ENCODE data around the gene VILL.

The VILL gene

DNA sequence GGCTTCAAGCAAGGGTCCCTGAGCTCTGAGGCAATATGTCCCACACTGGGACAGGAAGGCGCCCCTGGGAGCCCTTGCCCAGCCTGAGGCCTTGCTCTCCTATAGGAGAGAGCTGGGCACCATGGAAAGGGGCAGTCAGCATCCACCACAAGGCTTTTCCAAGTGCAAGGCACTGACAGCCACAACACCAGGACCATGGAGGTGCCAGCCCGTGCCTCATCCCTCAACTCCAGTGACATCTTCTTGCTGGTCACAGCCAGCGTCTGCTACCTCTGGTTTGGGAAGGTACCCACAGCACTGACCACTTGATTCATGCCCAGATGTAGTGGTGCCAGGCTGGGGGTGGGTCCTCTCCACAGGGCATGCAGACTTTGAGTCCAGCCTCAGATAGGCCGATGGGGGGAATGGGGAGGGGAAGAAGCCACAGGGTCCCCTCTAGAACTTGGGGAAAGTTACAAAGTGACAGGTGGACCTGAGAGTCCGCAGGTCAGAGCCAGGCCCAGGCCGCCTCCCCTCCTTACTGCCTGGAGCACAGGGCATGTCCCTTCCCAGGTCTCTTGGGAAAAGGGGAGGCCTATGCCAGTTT, 11.8 kb downstream of the VILL start:
- no peak for DNase-seq

DNA sequence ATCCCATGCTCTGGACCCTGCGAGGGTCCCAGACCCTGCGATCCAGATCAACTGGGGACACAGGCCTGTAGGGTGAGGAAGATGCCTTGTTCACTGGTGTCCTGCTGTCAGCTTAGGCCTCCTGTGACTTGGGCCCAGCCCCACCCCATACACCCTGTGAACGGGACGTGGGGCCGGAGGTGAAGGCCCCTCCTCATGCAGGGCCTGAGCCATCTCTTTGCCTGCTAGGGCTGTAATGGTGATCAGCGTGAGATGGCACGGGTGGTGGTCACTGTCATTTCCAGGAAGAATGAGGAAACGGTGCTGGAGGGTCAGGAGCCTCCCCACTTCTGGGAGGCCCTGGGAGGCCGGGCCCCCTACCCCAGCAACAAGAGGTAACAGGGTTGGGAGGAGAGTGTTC, 12.4 kb downstream of the VILL start:
- no peak for DNase-seq

DNA sequence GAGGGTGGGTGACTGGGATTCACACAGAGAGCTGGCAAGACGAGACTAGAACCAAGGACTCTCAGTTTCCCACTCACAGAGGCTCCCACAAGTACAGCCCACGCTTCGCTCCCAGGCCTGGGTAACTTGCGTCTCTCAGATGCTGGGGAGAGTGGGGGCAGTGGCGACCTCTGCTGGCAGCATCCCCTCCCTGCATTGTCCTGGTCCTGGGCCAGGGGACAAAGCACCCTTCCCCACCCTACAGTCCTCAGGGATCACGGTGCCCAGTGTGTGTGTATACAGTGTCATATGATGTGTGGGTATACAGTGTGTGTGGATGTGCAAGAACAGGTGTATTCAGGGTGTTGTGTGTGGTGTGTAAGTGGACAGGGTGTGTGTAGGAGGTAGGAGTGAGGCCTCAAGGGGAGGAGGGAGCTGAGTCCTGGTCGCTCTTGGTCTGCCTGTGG, 12.8 kb downstream of the VILL start:
- DNase-seq, result peak; percentile 67

DNA sequence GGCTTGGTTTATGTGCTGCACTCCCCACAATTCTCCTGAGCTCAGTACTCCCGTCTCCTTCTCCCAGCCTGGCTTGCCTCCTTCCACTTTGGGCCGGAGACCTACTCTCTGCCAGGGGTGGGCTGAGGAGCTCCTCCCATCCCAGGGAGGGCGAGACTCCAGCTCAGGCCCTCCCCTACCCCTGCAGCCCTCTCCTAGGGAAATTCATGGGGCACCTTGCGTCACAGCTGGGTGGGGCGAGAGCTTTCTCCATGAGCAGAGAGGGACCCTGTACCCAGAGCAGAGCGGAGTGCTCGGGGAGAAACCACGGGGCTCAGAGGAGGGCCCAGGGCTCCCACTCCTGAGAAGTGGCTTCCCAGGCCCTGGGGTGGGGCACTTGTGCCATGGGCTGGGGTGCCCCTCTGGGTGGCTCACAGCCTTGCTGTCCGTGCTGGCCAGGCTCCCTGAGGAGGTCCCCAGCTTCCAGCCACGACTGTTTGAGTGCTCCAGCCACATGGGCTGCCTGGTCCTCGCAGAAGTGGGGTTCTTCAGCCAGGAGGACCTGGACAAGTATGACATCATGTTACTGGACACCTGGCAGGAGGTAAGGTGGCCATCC, 13.3 kb downstream of the VILL start:
- no peak for DNase-seq

DNA sequence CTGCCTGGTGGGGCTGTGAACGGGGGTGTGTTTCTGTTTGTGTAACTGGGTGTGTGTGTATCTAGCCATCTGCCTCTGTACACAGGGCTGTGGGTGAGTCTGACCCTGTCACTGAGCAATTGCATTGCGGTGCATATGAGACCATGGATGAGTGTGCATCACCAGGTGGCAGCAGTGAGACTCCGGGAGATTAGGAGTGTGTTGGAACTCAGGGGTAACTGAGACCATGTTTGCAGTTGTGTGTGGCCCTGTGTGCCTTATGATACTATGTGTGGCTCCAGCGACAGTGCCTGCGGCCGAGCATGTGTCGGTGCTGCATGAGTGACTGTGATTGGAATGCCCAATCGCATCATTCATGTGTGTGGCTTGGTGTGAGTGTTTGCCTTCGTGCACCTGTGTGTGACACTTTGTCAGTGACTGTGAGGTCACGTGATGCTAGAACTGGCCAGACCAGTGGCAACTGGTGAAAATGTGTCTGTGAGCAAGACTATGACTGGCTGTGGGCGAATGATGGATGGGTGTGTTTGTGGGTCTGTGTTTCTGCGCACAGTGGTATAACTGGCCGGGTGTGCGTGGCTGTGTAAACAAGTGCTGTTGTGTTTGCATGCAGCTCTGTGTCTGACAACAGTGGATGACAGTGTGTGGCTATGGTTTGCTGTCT, 14.0 kb downstream of the VILL start:
- DNase-seq, result peak; percentile 69

DNA sequence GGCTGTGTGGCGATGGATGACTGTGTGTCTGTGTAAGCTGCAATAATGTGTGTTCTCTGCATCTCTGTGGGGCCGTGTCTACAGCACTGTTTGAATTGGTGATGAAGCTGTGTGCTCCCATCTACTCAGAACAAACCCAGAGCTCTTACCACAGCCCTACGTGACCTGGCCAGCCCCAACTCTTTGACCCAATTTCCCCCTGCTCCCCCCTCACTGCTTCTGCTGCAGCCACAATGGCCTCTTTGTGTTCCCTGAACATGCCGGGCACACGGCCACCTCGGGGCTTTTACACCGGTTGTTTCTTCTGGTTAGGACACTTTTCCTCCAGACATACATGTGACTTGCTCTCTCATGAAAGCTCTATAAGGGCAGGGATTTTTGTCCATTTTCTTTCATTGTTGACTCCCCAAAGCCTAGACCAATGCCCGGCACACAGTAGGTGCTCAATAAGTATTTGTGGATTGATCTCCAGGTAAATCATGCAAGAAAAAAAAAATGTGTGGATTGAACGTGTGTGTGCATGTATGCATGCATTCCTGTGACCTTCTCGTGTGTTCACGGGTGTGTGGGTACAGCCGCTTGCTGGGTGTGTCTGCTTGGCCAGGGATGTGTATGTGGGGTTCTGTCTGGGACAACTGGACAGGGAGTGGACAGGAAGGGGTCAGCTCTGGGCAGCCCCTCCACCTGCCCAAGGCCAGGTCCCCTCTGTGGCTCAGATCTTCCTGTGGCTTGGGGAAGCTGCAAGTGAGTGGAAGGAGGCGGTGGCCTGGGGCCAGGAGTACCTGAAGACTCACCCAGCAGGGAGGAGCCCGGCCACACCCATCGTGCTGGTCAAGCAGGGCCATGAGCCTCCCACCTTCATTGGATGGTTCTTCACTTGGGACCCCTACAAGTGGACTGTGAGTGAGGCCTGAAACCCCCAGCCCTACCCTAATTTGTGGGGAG, 14.8 kb downstream of the VILL start:
- DNase-seq, result no peak

DNA sequence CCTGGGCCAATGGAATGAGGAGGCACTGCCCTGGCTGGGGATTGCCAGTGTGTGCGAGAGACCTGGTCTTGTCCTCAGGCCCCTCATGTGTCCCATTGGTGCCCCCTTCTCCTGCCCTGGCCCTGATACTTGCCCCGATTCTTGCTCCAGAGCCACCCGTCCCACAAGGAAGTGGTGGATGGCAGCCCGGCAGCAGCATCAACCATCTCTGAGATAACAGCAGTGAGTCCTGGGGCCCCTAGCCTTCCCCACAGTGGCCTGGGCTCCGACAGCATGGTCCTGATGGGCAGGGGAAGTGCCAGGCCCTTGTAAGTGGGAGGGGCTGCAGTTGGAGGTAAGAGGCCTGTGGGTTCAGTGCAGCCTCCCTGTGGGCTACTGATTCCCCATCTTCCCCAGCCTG, 15.4 kb downstream of the VILL start:
- DNase-seq, result no peak

DNA sequence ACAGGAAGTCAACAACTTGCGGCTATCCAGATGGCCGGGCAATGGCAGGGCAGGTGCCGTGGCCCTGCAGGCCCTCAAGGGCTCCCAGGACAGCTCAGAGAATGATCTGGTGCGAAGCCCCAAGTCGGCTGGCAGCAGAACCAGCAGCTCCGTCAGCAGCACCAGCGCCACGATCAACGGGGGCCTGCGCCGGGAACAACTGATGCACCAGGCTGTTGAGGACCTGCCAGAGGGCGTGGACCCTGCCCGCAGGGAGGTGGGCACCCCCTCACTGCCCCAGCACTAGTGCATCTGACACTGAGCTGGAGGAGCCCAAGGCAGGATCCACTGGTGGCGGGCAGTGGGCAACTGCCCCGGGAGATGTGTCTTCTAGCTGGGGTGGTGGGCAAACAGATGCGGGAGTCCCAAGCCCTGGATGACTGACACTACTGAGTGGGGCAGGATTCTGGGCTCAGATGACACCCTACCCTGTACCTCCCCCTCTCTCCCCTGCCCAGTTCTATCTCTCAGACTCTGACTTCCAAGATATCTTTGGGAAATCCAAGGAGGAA, 15.9 kb downstream of the VILL start:
- DNase-seq, result no peak

DNA sequence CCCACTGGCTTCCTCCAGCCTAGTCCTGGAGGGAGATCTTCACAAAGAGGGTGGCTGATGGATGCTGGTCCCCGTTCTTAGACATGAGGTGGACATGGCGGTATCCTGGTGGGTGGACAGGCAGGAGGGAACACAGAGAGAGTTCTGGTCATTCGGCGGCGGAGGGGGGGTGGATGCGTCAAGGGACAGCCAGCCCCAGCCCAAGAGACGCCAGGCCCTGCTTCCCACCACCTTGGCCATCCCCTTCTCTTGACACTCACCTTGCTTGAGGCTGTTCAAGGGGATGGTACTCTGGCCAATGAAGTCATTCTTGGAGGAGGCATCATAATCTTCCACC, 17.1 kb downstream of the VILL start:
- DNase-seq, result no peak

DNA sequence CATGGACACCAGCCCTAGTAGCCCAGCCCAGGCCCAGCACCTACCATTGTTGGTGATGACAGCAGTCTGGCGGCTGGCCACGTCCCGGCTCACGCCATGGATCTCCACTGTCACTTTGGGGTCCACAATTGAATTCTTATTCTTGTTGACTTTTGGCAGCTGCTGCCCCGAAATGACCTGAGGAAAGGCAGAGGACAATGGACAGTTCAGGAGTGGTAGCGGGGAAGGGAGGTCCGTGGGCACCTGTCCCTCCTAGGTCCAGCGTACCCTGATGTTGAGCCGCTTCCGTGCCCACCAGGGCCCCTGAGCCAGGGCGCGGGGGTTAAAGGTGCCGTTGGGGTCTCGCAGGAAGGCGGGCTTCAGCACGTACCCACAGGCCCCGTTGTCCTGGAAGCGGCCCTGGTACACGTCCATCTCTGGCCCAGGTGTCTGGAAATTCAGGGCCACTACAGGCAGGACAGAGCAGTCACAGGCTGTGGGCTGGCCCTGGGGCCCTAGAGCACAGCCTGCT, 17.7 kb downstream of the VILL start:
- no peak for DNase-seq

DNA sequence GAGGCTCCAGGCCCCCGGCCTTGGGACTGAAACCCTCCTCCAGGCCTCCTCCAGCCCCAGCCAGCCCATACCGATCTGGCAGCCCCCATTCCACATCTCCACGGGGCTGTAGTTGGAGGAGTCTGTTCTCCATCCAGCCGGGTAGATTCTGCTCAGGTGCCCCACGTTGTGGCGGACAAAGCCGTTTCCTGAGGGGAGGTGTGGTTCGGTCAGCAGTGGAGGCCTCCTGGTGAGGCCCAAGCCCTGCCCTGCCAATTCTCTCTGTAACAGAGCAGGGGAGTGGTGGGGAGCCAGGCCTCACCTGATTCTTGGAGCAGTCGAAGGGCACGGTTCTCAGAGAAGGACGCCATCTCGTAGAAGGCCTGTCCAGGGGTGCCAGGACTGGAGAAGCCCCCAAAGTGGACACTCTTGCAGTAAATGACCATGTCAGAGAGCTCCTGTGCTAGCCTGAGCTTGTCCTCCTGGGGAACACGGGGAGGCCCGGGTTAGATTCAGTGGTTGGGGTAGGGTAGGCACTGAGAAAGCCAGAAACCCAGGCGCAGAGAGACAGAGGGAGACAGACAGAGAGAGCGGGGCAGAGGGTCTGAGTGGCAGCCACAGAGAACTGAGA, 18.5 kb downstream of the VILL start:
- no peak for DNase-seq

DNA sequence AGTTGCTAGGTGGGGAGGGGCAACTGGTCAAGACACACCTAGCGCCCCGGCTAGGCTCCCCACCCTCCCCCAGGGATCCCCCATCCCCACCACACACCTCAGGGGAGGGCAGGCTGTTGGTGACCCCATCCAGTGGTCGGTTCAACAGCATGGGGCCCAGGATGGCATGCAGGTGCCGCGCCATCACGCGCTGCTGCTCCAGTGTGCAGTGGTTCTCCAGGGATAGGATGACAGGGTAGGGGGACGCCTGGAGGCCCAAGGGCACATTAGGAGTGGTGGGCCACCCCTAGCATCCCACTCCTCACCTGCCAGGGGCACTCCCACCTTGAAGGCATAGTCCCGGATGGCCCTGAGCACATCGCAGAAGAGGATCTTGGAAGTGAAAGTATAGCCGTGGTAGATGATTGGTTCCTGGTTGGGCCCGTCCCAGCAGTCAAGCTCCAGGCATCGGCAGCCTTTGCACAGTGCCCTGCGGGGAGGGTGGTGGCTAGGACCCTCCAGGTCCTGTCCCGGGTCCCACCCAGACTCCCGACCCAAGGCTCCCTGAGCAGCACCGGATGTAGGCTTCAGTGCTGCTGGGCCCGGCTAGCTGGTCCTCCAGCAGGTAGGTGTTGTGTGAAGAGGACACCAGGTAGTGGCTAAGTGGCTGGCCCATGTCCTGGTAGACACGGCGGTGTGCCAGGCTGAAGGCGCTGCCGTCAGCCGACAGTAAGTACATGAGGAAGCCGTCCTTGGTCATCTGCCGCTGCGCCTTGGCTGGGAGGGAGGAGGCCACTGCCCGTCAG, 19.4 kb downstream of the VILL start:
- no peak for DNase-seq

DNA sequence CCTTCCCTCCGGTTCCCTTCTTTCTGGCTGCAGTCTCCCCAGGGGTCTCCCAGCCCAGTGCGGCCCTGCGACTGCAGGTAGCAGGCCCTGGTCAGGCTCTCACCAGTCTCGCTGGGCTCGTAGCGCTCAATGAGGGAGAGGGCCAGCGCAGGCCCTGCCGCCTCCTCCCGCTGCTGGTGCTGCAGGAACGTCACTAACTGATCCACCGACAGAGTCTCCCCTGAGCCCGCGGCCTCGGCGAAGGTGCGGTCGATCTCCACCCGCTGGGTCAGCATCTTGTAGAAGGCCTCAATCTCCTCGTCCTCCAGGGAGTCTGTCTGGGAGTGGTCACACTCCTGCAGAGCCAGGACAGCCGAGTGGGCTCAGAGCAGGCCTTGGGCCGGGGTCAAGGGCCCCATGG, 20.5 kb downstream of the VILL start:
- DNase-seq, result no peak

DNA sequence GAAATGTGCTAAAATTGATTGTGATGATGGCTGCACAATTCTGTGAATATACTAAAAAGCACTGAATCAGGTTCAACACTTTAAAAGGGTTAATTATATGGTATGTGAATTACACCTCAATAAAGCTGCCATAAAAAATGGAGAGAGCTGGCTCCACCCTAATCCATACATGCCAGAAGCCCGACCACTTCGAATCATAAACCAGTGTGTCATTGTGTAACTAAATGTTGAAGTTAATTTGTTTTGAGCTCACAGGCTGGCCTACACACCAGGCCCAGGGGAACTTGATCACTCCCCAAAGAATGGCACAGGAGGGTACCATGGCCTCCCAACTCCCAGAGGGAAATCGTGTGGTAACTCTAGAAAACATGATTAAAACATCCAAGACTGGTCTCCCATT, 24.9 kb downstream of the VILL start:
- DNase-seq, result no peak

DNA sequence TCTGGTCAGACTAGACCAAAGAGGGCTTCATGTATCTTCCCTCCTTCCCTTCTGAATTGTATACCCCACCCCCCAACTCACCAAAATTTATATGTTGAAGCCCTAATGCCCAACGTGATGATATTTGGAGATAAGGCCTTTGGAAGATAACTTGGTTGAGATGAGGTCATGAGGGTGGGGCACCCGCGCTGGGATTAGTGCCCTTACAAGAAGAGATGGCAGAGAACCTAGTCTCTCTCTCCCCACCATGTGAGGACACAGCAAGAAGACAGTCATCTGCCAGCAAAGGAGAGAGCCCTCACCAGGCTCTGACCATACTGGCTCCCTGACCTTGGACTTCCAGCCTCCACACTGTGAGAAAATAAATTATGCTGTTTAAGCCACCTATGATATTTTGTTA, 25.4 kb downstream of the VILL start:
- DNase-seq, result no peak

DNA sequence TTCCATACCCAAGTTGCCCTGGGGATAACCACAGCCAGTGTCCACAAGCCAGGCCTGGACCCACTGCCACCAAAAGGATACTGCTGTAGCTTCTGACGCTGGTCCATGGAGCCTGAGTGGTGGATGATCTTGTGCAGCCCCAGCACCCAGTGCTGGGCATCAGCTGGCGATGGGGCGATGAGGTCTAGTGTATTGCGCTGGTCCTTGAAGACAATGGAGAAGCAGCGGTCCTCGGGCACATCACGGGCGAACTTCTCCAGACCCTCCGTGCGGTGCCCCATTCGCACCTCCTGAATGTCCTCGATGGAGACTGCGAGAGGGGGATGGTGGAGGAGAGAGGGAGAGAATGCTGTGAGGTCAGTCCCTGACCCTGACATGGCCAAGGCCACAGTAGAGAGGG, 25.8 kb downstream of the VILL start:
- no peak for DNase-seq

DNA sequence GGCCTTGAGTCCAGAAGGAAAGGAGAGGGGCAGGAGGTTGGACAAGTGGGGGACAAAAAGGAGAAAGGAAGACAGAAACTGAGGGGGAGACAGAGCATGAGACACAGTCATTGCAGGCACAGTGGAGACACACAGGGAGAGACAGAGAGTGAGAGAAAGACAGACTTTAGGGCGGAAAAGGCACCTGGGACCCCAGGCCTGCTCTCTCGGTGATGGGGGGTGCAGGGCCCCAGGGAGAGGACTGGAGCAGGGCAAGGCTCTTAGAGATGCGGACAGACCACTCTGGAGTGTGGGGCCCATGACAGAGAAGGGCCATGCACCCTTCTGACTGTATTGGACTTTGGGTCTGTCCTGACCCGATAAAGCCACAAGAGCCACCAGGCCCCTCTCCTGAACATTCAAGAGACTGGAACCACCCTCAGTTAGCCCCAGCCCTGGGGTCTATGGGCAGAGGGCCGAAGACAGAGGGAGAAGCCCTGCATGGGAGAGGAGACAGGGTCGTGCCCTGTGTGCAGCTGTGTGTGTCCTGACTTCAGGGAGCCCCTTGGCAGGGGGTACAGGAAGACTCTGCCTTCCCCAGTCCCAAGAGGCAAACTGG, 26.4 kb downstream of the VILL start:
- DNase-seq, result no peak

DNA sequence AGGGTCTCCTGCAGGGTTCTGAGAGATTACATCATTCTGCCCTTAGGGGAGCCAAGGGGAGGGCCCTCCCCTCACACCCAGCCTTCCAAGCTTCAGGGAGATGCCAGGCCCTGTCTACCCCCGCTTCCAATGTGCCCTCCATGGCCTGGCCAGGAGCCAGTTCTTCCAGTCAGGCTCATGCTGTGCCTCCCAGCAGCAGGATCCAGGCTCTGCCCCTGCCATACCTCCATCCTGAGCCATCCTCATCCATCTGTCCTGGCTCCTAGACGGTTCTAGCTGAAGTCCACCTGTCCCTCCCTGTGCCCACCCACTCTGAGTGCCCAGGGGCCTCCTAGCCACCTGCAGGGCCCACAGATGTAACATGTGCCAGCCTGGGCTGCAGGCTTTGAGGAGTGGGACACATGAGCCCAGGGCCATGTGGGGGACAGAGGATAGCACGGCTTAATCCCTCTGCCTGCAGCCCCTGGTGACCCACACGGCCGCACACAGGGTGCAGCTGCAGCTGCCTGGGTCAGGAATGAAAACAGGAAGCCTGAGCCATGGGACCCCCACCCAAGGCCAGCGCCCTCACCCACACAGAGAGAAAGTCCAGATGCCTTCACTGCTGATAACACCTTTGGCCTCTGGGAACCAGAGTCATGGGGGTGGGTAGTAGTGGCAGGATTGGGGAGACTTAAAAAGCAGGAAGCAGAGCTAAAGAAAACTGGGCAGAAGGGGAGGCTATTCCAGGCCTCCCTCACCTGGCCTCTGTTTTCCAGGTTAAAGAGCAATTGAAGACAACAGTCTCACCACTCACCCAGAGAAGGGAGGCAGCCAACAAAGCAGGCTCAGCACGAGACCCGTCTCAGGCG, 27.1 kb downstream of the VILL start:
- no peak for DNase-seq

DNA sequence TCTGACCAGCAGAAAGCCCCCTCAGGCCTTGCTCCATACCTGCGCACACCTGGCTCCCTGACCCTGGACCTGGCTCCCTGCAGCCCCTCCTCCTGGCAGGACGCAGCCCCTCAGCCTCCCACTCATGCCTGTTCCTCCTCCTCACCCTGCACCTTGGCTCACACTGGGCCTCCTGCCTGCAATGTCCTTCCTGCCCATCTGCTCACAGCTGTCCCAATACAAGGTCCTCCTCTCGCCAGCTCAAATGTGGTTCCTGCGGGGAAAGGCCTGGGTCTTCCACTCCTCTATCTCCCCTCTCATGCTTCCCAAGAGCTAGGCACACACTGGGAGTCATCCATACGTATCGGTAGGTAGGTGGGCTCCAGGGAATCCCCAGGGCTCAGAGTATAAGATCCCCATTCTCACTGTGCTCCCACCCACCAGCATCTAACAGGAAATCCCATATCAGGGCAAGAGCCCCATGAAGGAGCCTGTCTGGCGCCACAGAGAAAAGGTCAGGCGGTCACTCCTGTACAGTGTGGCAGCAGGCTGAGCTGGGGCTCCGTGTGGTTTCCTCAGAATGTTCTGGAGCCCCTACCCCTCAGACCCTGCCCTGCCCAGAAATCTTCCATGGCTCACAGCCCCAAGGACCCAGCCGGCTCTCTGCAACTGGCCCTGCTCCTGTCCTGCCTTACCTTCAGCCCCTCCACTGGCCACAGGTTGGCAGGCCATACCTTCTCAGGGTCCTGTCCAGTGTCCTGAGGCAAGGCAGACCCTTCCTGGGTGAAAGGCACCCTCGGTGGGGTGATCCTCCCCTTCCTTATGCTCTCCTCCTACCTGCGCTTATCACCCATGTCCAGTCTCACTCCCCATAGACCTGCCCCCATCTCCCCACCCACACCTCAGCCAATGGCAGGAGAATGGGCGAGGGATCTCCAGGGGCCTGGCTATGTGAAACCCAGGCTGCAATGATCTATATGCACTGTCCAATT, 28.0 kb downstream of the VILL start:
- no peak for DNase-seq
